Measurements from ENCODE around the gene GPX4.

GPX4 gene

GRCh38 chr19:1132552-1133383 lies 29.0 kb downstream of the GPX4 start:
- no peak for DNase-seq

GRCh38 chr19:1133471-1133929 lies 29.7 kb downstream of the GPX4 start:
- DNase-seq = no peak

GRCh38 chr19:1134431-1134830 lies 30.6 kb downstream of the GPX4 start:
- DNase-seq = no peak

GRCh38 chr19:1135454-1135853 lies 31.7 kb downstream of the GPX4 start:
- DNase-seq = no peak

DNA sequence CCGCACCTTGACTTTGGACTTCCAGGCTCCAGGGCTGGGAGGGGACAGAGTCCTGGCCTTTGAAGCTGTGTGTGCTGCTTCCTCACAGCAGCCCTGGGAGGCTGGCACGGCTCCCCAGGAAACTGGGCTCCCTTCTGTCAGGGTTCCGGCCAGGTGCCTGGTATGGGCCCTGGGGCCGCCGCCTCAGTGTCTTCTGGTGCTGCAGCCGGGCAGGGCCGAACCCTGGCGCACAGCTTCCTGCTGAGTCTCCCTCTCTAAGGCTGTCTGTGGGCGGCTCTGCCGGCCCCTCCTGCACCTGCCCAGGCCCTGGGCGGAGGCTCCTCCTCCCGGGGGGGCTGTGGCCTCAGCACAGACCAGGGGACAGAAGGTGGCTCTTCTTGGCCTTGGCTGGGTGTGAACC lies 32.4 kb downstream of the GPX4 start:
- no peak for DNase-seq

DNA sequence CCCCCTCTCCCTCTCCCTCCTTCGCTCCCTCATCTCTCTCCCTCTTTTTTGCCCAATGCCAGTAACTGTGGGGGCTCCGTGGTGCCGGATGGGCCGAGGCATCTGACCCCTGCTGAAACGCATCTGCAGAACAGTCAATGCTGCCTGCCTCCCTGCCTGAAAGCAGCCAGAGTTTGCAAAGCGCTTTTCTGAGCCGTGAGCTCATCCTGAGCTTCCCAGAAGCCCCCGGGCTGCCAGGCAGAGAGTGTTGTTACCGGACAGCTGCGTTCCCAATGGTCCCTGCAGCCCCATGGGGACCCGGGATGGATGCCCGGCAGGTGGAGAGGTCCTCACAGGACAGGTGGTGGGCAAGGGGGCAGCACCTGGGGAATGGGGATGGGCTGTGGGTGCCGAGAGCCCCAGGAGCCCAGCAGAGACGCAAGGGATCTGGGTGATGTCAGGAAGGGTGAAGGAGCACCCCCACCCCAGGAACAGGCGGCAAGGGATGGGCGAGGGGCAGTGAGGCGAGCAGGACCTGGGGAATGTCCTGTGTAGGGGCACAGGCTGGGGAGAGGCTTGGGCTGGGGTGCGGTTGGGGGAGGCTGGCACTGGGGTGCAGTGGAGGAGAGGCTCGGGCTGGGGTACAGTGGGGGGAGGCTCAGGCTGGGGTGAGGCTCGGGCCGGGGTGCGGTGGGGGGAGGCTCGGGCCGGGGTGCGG lies 33.0 kb downstream of the GPX4 start:
- DNase-seq = no peak

GRCh38 chr19:1138121-1138520 lies 34.3 kb downstream of the GPX4 start:
- no peak for DNase-seq

DNA sequence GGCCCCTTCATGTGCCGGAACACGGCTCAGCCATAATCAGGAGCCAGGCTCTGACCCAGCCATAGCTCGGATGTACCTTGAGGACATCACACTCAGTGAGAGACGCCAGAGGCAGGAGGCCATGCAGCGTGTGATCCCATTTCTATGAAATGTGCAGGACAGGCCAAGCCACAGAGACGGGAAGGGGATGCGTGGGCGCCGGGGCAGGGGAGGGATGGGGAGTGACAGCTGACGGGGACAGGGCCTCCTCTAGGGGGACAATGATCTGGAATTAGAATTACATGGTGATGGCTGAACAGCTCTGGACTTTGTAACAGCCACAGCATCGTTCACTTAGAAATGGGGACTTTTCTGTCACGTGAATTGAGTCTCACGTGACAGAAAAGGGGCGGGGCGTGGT lies 35.3 kb downstream of the GPX4 start:
- no peak for DNase-seq

DNA sequence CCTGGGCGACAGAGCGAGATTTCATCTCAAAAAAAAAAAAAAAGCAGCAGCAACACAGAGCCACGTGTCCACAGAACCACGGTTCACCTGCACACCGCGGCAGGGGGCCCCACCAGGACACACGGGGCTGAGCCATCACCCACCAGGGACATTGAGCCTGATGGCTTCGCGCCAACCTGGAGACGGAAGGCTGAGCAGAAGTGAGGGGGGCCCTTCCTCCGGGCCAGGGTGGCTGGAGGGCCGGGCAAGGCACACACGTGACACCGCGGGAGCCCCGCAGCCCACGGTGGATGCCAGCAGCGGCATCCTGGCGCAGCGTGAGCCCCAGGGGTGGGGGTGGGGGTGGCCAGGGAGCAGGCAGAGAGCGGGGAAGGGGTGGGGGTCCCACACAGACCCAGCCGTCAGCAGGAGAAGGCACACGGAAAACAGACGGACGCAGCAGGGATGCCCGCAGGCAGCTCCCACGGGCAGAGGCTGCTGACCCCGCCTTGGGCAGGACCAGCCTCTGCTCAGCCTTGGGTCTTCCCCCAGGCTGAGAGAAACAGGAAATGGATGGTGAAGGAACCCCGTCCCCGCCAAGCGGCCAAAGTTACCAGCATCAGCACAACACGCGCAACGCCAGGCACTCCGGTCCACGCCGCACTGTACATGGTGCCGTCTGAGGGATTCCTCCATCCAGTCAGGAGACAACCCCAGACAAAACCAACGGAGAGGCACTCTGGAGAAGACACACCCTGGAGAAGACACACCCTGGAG lies 36.7 kb downstream of the GPX4 start:
- DNase-seq = no peak

DNA sequence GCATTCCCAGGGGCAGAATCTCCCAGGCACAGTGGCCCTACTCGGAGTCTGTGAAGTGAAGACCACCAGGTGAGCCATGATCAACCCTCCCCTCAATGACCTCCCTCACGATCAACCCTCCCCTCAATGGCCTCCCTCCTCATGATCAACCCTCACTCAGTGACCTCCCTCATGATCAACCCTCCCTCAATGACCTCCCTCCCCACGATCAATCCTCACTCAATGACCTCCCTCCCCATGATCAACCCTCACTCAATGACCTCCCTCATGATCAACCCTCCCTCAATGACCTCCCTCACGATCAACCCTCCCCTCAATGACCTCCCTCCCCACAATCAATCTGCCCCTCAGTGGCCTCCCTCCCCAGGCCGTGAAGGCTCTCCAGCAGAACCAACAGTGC lies 38.1 kb downstream of the GPX4 start:
- no peak for DNase-seq

DNA sequence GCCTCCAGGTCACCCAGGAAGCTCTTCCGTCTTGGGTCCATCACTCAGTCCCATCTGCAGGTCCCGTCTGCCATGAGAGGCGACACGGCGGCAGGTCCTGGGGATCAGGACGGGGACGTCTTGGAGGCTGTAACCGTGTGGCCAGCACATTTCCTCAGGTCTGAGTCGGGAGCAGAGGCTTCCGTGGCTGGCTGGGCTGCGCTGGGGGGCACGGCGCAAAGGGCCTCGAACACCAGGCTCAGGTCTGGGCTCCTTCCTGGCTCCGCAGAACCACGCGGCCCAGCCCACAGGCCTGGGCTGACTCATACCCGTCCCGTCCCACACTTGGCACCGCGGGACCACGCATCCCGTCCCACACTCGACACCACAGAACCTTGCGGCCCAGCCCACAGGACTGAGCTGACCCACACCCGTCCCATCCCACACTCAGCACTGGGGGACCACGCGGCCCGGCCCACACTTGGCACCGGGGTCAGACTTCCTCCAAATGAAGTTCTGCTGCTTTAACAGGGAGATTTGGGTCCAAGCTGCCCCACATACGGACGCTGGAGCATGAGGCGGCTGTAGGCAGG lies 40.1 kb downstream of the GPX4 start:
- no peak for DNase-seq

DNA sequence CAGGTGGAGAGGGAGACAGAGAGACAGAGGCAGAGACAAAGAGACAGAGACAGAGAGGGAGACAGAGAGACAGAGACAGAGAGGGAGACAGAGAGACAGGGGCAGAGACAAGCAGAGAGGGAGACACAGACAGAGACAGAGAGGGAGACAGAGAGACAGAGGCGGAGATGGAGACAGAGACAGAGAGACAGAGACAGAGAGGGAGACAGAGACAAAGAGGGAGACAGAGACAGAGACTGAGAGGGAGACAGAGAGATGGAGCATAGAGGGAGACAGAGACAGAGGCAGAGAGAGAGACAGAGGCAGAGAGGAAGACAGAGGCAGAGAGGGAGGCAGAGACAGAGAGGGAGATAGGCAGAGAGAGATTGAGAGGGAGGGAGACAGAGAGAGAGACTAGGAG lies 40.9 kb downstream of the GPX4 start:
- DNase-seq = no peak

- DNase-seq = no peak
Observed at GRCh38 chr19:1145635-1146411, 42.0 kb downstream of the GPX4 start.

DNA sequence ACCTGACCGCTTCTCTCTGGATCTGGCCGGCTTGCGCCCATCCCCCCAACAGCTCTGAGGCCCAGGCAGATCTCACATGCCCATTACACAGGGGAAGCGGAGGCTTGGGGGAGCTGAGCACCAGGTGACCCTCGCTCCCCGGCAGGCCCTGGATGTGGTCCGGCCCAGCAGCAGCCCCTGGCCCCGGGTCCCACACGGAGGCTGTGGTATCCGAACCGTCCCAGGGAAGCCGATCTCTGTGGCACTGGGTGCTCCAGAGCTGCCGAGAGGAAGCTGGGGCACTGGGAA lies 42.6 kb downstream of the GPX4 start:
- no peak for DNase-seq

- no peak for DNase-seq
Observed at GRCh38 chr19:1146858-1147780, 43.3 kb downstream of the GPX4 start.

GRCh38 chr19:1147934-1148549 lies 44.2 kb downstream of the GPX4 start:
- DNase-seq = no peak

- no peak for DNase-seq
Observed at GRCh38 chr19:1149259-1150045, 45.7 kb downstream of the GPX4 start.

GRCh38 chr19:1150333-1151036 lies 46.7 kb downstream of the GPX4 start:
- DNase-seq = no peak

GRCh38 chr19:1151037-1151724 lies 47.4 kb downstream of the GPX4 start:
- DNase-seq = no peak
